HepG2 (cell line): Measurements from ENCODE around the gene RNF208. TPM values are rescaled to one million over a fixed set of nuclear protein-coding genes. Genes with fewer than 3 reads are reported as not detected.
A peak's percentile ranks its signal among the peaks of the same experiment; 100 is the strongest.

Experiments used
- CBX5 ChIP-seq: sonication (generic); formaldehyde crosslinking; IDR thresholded peaks from 2 replicates; pipeline ENCODE4 v1.4.0; 2020; ENCODE audit warnings: missing genetic modification reagents, borderline replicate concordance
- FOXA3 ChIP-seq: IDR thresholded peaks from 2 replicates; pipeline ENCODE4 v1.6.1; 2016; ENCODE audit warnings: missing genetic modification reagents, missing compliant biosample characterization
- HOXA3 ChIP-seq: sonication (generic); formaldehyde crosslinking; IDR thresholded peaks from 2 replicates; pipeline ENCODE4 v1.5.0; 2020; ENCODE audit warnings: missing genetic modification reagents
- MBNL3 ChIP-seq: fragments of 250-450 bp; sonication (Bioruptor Pico); conservative IDR thresholded peaks from 2 replicates; pipeline ENCODE4 v1.8.0; 2022; ENCODE audit warnings: mild to moderate bottlenecking, inconsistent platforms
- MED1 ChIP-seq: sonication (generic); formaldehyde crosslinking; IDR thresholded peaks from 2 replicates; pipeline ENCODE4 v1.4.0; 2020; ENCODE audit warnings: missing genetic modification reagents
- PRPF4 ChIP-seq: fragments of 200-400 bp; formaldehyde crosslinking; IDR thresholded peaks from 2 replicates; pipeline ENCODE4 v1.6.1; 2016; ENCODE audit warnings: low read length, low read depth; ENCODE audit not compliant: poor library complexity, severe bottlenecking
- RAD21 ChIP-seq: fragments of 450-650 bp; formaldehyde crosslinking; IDR thresholded peaks from 2 replicates; pipeline ENCODE4 v1.5.0; 2020; ENCODE audit warnings: mild to moderate bottlenecking
- RXRA ChIP-seq: sonication (generic); formaldehyde crosslinking; IDR thresholded peaks from 2 replicates; pipeline ENCODE4 v1.5.1; 2020; ENCODE audit warnings: missing genetic modification reagents
- SRSF4 ChIP-seq: fragments of 200-400 bp; formaldehyde crosslinking; IDR thresholded peaks from one replicate; pipeline ENCODE4 v1.6.1; 2018; ENCODE audit warnings: mild to moderate bottlenecking, low read depth, low read length, moderate library complexity; ENCODE audit not compliant: poor library complexity, severe bottlenecking
- ZNF333 ChIP-seq: sonication (generic); formaldehyde crosslinking; IDR thresholded peaks from 2 replicates; pipeline ENCODE4 v1.4.0; 2020; ENCODE audit warnings: mild to moderate bottlenecking, missing genetic modification reagents, borderline replicate concordance
- ZNF337 ChIP-seq: sonication (generic); formaldehyde crosslinking; IDR thresholded peaks from 2 replicates; pipeline ENCODE4 v1.5.1; 2020; ENCODE audit warnings: missing genetic modification reagents, low read depth, mild to moderate bottlenecking, borderline replicate concordance
- ZNF792 ChIP-seq: IDR thresholded peaks from 2 replicates; pipeline ENCODE4 v1.6.1; 2016
- ZNF839 ChIP-seq: sonication (generic); formaldehyde crosslinking; IDR thresholded peaks from 2 replicates; pipeline ENCODE4 v1.4.0; 2020; ENCODE audit warnings: missing genetic modification reagents, mild to moderate bottlenecking, borderline replicate concordance
- polyA plus RNA-seq, 8 experiments: library from polyadenylated mRNA; depleted of rRNA in 3 of 8; stranded (reverse) in 7 of 8; unstranded in 1 of 8; fragments of >200 nt; fragmentation: Illumina TruSeq in 4 of 8; extraction: Trizol in 4 of 8; gene quantifications; 2 replicates each; pipeline versions ENCODE4 v1.2.1 to v1.2.3, GENCODE V29; 2011 to 2016; ENCODE audit warnings: low read depth in 4 of 8, missing spikeins in 1 of 8, mixed read lengths in 1 of 8; ENCODE audit not compliant: insufficient read depth in 1 of 8
- total RNA-seq, 5 experiments: library from RNA; depleted of rRNA; stranded (reverse); fragments of >200 nt; fragmentation: Illumina TruSeq; extraction: Trizol; gene quantifications; 2 replicates each; pipeline ENCODE4 v1.2.3, GENCODE V29; 2016; ENCODE audit warnings: low read depth in 1 of 5
- TF ChIP-seq, protein P1 (sequence below): sonication (generic); formaldehyde crosslinking; conservative IDR thresholded peaks from 2 replicates; pipeline ENCODE4 v1.4.0; 2020; ENCODE audit warnings: missing genetic modification reagents
- TF ChIP-seq, protein P2 (sequence below): sonication (generic); formaldehyde crosslinking; IDR thresholded peaks from 2 replicates; pipeline ENCODE4 v1.9.0; 2022; ENCODE audit warnings: missing genetic modification reagents, mild to moderate bottlenecking, borderline replicate concordance
- TF ChIP-seq, protein P3 (sequence below): sonication (generic); formaldehyde crosslinking; conservative IDR thresholded peaks from 2 replicates; pipeline ENCODE4 v1.8.0; 2022; ENCODE audit warnings: mild to moderate bottlenecking, moderate library complexity, missing genetic modification reagents
- TF ChIP-seq, protein P4 (sequence below): sonication (generic); formaldehyde crosslinking; IDR thresholded peaks from 2 replicates; pipeline ENCODE4 v1.4.0; 2020; ENCODE audit warnings: missing genetic modification reagents, borderline replicate concordance
- TF ChIP-seq, protein P5 (sequence below): sonication (generic); formaldehyde crosslinking; IDR thresholded peaks from 2 replicates; pipeline ENCODE4 v1.4.0; 2020; ENCODE audit warnings: missing genetic modification reagents

Gene RNF208
- total and polyA plus RNA-seq, 2 of the 13 experiments (the other 11 are each of a cell fraction or from before 2014, with no cell fraction given) = 1.6 to 2.1 TPM

DNA sequence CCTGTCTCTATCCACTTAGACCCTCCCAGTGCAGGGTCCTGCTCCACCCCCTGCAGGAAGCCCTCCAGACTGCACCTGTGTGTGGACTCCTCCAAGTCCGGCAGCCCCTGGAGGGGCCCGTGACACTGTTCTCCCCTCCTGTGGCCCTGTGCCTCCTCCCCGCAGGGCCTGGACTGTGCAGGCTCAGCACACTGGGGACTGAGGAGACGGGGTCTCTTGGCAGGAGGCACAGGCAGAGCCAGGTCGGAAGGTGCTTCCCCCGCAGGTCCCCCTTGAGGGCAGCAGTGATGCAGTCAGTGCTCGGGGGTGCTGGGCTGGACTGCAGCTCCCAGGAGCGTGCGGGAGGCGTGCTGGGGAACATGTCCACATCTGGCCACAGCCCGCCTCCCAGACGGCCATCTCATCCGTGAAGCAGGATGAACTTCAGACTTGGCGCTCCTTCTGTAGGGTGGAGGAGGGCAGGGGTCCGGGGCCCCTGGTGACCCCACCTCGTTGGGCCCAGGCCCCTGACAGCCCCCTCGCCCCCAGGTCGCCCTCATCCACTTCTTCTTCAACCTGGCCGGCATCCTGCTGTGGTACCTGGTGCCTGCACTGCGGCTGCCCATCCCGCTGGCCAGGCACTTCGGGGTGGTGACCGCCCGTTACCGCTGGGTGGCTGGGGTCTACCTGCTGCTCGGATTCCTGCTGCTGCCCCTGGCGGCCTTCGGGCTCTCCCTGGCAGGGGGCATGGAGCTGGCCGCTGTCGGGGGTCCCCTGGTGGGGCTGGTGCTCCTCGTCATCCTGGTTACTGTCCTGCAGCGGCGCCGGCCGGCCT is 13.6 kb upstream of the RNF208 start (continued):
- TF ChIP-seq, protein P1, sequence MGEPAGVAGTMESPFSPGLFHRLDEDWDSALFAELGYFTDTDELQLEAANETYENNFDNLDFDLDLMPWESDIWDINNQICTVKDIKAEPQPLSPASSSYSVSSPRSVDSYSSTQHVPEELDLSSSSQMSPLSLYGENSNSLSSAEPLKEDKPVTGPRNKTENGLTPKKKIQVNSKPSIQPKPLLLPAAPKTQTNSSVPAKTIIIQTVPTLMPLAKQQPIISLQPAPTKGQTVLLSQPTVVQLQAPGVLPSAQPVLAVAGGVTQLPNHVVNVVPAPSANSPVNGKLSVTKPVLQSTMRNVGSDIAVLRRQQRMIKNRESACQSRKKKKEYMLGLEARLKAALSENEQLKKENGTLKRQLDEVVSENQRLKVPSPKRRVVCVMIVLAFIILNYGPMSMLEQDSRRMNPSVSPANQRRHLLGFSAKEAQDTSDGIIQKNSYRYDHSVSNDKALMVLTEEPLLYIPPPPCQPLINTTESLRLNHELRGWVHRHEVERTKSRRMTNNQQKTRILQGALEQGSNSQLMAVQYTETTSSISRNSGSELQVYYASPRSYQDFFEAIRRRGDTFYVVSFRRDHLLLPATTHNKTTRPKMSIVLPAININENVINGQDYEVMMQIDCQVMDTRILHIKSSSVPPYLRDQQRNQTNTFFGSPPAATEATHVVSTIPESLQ (CRISPR knock-in tag) = no peak
- TF ChIP-seq, protein P2, sequence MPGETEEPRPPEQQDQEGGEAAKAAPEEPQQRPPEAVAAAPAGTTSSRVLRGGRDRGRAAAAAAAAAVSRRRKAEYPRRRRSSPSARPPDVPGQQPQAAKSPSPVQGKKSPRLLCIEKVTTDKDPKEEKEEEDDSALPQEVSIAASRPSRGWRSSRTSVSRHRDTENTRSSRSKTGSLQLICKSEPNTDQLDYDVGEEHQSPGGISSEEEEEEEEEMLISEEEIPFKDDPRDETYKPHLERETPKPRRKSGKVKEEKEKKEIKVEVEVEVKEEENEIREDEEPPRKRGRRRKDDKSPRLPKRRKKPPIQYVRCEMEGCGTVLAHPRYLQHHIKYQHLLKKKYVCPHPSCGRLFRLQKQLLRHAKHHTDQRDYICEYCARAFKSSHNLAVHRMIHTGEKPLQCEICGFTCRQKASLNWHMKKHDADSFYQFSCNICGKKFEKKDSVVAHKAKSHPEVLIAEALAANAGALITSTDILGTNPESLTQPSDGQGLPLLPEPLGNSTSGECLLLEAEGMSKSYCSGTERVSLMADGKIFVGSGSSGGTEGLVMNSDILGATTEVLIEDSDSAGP = no peak; the same call in 1 of the 2 replicates
- no peak for TF ChIP-seq SRSF4
- no peak for TF ChIP-seq CBX5 (CRISPR knock-in tag)
- TF ChIP-seq MBNL3 (CRISPR knock-in tag) = no peak
- peak; percentile 71 for TF ChIP-seq MED1 (CRISPR knock-in tag)
- TF ChIP-seq ZNF792 (CRISPR knock-in tag) = 0 out of 2 replicates have a peak, but pooled peaks have one; percentile 33
- peak; percentile 20; the same call in 1 of the 2 replicates for TF ChIP-seq RAD21 (CRISPR knock-in tag)
- peak; percentile 66; the same call in 1 of the 2 replicates for TF ChIP-seq HOXA3 (CRISPR knock-in tag)
- TF ChIP-seq, protein P3, sequence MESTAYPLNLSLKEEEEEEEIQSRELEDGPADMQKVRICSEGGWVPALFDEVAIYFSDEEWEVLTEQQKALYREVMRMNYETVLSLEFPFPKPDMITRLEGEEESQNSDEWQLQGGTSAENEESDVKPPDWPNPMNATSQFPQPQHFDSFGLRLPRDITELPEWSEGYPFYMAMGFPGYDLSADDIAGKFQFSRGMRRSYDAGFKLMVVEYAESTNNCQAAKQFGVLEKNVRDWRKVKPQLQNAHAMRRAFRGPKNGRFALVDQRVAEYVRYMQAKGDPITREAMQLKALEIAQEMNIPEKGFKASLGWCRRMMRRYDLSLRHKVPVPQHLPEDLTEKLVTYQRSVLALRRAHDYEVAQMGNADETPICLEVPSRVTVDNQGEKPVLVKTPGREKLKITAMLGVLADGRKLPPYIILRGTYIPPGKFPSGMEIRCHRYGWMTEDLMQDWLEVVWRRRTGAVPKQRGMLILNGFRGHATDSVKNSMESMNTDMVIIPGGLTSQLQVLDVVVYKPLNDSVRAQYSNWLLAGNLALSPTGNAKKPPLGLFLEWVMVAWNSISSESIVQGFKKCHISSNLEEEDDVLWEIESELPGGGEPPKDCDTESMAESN (CRISPR knock-in tag) = no peak
- TF ChIP-seq ZNF337 (CRISPR knock-in tag) = peak; percentile 11; the same call in 1 of the 2 replicates
- TF ChIP-seq, protein P4, sequence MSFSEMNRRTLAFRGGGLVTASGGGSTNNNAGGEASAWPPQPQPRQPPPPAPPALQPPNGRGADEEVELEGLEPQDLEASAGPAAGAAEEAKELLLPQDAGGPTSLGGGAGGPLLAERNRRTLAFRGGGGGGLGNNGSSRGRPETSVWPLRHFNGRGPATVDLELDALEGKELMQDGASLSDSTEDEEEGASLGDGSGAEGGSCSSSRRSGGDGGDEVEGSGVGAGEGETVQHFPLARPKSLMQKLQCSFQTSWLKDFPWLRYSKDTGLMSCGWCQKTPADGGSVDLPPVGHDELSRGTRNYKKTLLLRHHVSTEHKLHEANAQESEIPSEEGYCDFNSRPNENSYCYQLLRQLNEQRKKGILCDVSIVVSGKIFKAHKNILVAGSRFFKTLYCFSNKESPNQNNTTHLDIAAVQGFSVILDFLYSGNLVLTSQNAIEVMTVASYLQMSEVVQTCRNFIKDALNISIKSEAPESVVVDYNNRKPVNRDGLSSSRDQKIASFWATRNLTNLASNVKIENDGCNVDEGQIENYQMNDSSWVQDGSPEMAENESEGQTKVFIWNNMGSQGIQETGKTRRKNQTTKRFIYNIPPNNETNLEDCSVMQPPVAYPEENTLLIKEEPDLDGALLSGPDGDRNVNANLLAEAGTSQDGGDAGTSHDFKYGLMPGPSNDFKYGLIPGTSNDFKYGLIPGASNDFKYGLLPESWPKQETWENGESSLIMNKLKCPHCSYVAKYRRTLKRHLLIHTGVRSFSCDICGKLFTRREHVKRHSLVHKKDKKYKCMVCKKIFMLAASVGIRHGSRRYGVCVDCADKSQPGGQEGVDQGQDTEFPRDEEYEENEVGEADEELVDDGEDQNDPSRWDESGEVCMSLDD (CRISPR knock-in tag) = 0 out of 2 replicates have a peak, but pooled peaks have one; percentile 59
- no peak for TF ChIP-seq ZNF839
- peak; percentile 34; the same call in 1 of the 2 replicates for TF ChIP-seq FOXA3
- TF ChIP-seq PRPF4 = no peak
- no peak for TF ChIP-seq ZNF333
- TF ChIP-seq, protein P5, sequence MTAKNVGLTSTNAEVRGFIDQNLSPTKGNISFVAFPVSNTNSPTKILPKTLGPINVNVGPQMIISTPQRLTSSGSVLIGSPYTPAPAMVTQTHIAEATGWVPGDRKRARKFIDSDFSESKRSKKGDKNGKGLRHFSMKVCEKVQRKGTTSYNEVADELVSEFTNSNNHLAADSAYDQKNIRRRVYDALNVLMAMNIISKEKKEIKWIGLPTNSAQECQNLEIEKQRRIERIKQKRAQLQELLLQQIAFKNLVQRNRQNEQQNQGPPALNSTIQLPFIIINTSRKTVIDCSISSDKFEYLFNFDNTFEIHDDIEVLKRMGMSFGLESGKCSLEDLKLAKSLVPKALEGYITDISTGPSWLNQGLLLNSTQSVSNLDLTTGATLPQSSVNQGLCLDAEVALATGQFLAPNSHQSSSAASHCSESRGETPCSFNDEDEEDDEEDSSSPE (CRISPR knock-in tag) = peak; percentile 55; the same call in 1 of the 2 replicates
- TF ChIP-seq RXRA (CRISPR knock-in tag) = peak; percentile 52; the same call in 1 of the 2 replicates
